Measurements from ENCODE around the gene SPINK14.

The SPINK14 gene

DNA sequence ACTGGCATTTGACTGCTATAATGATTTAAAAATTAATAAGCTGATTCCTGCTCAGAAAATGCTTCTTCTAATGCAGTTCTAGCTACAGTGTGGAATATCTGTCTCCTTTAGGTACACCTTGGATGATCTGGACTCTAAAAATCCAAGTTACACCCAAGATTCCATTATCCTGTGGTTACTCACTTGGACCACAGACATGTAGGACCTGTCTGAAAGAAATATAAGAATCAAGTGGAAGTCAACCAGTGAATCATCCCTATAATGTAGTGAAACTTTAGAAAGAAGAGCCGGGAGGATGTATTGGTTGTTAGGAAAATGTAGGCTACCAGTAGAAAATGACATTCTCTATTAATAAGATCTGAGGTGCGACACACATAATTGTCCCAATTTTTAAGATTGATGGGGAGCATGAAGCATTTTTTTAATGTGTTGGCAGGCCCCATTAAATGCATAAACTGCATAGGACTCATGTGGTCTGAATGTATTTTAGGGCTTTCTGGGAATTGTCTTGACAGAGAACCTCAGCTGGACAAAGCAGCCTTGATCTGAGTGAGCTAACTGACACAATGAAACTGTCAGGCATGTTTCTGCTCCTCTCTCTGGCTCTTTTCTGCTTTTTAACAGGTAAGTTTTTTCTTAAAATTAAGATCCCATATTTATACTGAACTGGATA, 34.3 kb downstream of the SPINK14 start, which contains the start of gene SPINK6:
Gene SPINK6, plus strand, starts transcription at position 512 of the 673 bp plus-strand sequence. Its CDS starts 55 bp downstream, at position 567.
- no peak for DNase-seq

GRCh38 chr5:148205044-148205806, 36.9 kb downstream of the SPINK14 start:
- no peak for DNase-seq

GRCh38 chr5:148205865-148206264, 37.5 kb downstream of the SPINK14 start:
- no peak for DNase-seq

DNA sequence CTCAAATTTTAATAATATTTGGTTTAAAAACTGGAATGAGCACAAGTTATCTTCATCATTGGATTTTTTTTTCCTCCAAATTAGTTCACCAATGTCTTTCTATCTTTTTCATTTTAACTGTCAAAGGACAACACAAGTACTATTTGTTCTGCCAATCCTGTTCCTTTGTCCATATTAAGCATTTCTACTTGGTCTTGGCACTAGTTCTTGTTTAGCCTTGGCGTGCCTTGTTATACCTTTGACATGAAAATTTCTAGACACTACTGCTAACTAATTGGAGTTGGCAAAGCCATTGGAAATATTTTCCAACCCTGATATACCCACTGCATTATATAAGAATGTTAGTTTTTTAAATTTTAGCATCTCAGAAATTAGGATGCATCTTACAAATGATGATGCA, 38.3 kb downstream of the SPINK14 start:
- DNase-seq: no peak

DNA sequence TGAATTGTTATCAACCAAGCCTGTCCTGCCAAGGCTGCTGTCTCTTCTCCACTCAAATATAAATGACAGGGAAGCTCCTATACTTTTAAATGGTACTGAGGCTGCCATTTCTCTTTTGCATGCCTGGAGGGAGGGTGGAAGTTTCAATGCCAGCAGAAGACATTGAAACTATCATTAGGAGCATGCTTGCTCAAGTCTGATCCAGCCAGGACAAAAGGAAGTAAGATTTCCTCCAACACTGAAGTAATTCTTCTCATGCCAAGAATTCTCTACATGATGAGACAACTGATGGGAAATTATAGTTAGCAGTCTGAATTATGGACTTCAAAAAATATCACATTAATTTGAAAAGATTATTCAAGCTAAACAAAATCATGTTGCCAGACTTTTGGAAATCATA, 39.9 kb downstream of the SPINK14 start:
- no peak for DNase-seq

GRCh38 chr5:148209151-148209770, 40.9 kb downstream of the SPINK14 start:
- DNase-seq: no peak

DNA sequence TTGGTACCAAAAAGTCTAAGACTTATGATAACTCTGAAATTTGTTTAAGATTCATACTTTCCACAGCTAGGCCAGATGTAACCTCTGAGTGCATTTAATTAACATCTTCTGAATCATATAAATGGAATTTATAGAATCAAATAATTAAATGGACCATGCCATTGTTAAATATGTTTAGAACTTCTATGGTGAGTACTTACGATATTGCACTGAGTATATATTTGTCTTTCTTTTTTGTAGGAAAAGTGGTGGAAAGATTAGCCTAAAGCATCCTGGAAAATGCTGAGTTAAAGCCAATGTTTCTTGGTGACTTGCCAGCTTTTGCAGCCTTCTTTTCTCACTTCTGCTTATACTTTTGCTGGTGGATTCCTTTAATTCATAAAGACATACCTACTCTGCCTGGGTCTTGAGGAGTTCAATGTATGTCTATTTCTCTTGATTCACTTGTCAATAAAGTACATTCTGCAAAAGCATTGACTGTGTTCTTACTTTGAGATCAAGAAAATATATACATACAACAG, 46.4 kb downstream of the SPINK14 start:
- DNase-seq: no peak

DNA sequence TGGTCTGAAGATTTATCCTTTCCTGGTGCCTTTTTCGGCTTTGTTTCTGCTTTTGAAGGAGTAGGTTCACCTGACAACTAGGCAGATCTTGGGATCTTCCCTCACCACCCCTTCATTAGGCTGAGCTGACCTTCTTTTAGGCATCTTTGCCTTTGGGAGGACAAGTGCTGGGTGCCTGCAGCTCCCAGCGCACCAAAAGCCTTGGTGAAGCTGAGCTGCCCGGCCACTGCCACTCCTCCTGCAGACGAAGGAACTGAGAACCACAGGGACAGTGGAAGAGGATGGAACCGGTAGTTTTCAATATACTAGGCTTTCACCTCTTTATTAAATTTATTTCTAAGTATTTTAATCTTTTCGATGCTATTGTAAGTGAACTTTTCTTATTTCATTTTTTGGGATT, 53.2 kb downstream of the SPINK14 start:
- no peak for DNase-seq

GRCh38 chr5:148224117-148224742, 55.9 kb downstream of the SPINK14 start:
- no peak for DNase-seq
